Kidney (tissue), 14 donors: ENCODE data around the gene FAT4. TPM values are rescaled to one million over a fixed set of nuclear protein-coding genes. Genes with fewer than 3 reads are reported as not detected.

Experiments used
- DNase-seq, 5 donors: peaks; one replicate each; pipeline ENCODE4 v3.0.0-alpha.2; 2013 to 2020
- FAIRE-seq: peaks from 2 replicates; lab custom pipeline; 2012; peaks lifted over from hg19 to GRCh38; lab: Jason Lieb, UNC
- H3K27ac ChIP-seq, 2 donors: one replicate each; pipeline ENCODE4 v1.7.0; 2013; ENCODE audit warnings: low read depth in 2 of 2, low read length in 2 of 2, inconsistent platforms in 1 of 2
- H3K27me3 ChIP-seq: one replicate; pipeline ENCODE4 v1.7.1; 2013; ENCODE audit warnings: low read length, inconsistent platforms; ENCODE audit not compliant: control insufficient read depth, insufficient read depth
- H3K36me3 ChIP-seq, 3 donors: one replicate each; pipeline versions ENCODE4 v1.7.0 to v1.7.1; 2013; ENCODE audit warnings: low read length in 3 of 3, control low read depth in 1 of 3, inconsistent platforms in 1 of 3; ENCODE audit not compliant: insufficient read depth in 3 of 3, control insufficient read depth in 2 of 3
- H3K4me1 ChIP-seq, 3 donors: one replicate each; pipeline versions ENCODE4 v1.7.0 to v1.7.1; 2013; ENCODE audit warnings: low read length in 3 of 3, inconsistent platforms in 1 of 3, low read depth in 1 of 3; ENCODE audit not compliant: control insufficient read depth in 2 of 3, insufficient read depth in 2 of 3
- H3K4me3 ChIP-seq, 3 donors: one replicate each; pipeline versions ENCODE4 v1.7.0 to v1.8.1; 2013; ENCODE audit warnings: low read length in 3 of 3, control low read depth in 1 of 3, inconsistent platforms in 1 of 3
- H3K9ac ChIP-seq, 3 donors: one replicate each; pipeline versions ENCODE4 v1.7.0 to v1.7.1; 2013; ENCODE audit warnings: low read length in 3 of 3, control low read depth in 1 of 3, inconsistent platforms in 1 of 3
- H3K9me3 ChIP-seq, 3 donors: one replicate each; pipeline versions ENCODE4 v1.7.0 to v1.7.1; 2013; ENCODE audit warnings: low read length in 3 of 3, control low read depth in 1 of 3, inconsistent platforms in 1 of 3; ENCODE audit not compliant: control insufficient read depth in 2 of 3, insufficient read depth in 1 of 3
- CTCF ChIP-seq: IDR thresholded peaks from 3 replicates; pipeline ENCODE4 v1.5.1; 2012; ENCODE audit warnings: mild to moderate bottlenecking, moderate library complexity, borderline replicate concordance; ENCODE audit not compliant: insufficient read depth; ENCODE audit errors: extremely low read depth
- intact Hi-C: fragments of 100-400 bp; cut with DNase I; formaldehyde crosslinking; loops from one replicate; pipeline ENCODE4 v1.11.1; 2022
- polyA plus RNA-seq: library from polyadenylated mRNA; stranded (reverse); fragments of 350-450 nt; fragmentation: Illumina TruSeq; extraction: RNeasy Lipid Tissue Mini Kit (QIAGEN cat#74804); gene quantifications from one replicate; pipeline ENCODE4 v1.2.3, GENCODE V29; 2014; ENCODE audit warnings: low read depth, low replicate concordance; ENCODE audit not compliant: insufficient read depth
- total RNA-seq: library from RNA; stranded (reverse); fragmentation: NEBNext Ultra II Directional; extraction: Animal tissue kit (Norgen Biotek cat#: 25700); gene quantifications from one replicate; pipeline ENCODE4 v1.2.1, GENCODE V29; 2021
- donor health status: control.
- donor health status: control.
- donor health status: control.
- donor health status: control.
- donor health status: control.
- donor health status: DM: yes; HTN: yes; CAD: no.
- donor health status: Normal renal cell carcinoma (clear cell type).

The FAT4 gene
- total and polyA plus RNA-seq, 2 donors from 2014 or later, result 0.99 to 11.3 TPM

GRCh38 chr4:125359363-125359762, 44.6 kb downstream of the FAT4 start:
- H3K36me3 ChIP-seq, result no peaks in the 10 kb centered on the region
- no peaks in the 10 kb centered on the region for H3K9me3 ChIP-seq
- no peak for DNase-seq
- no peaks in the 10 kb centered on the region for H3K27me3 ChIP-seq
- TF ChIP-seq CTCF, result no peak
- no peak overlapping the region for H3K27ac ChIP-seq
- no peak overlapping the region for H3K4me3 ChIP-seq
- H3K9ac ChIP-seq, result no peak overlapping the region
- intact Hi-C loops, result no loop called here
- no peaks in the 10 kb centered on the region for H3K4me1 ChIP-seq
- FAIRE-seq, result no peak

GRCh38 chr4:125359960-125360634, 45.3 kb downstream of the FAT4 start:
- no peak for DNase-seq
- H3K9ac ChIP-seq, result no peak overlapping the region
- H3K4me1 ChIP-seq, result no peaks in the 10 kb centered on the region
- no peak for TF ChIP-seq CTCF
- H3K27me3 ChIP-seq, result no peaks in the 10 kb centered on the region
- H3K36me3 ChIP-seq, result no peaks in the 10 kb centered on the region
- no peak overlapping the region for H3K4me3 ChIP-seq
- FAIRE-seq, result no peak
- H3K27ac ChIP-seq, result no peak overlapping the region
- intact Hi-C loops, result no loop called here
- H3K9me3 ChIP-seq, result no peaks in the 10 kb centered on the region

GRCh38 chr4:125360727-125361126, 46.0 kb downstream of the FAT4 start:
- FAIRE-seq, result peak; percentile 98
- H3K4me1 ChIP-seq, result no peaks in the 10 kb centered on the region
- DNase-seq, result no peak

More at GRCh38 chr4:125360727-125361126, 46.0 kb downstream of the FAT4 start:
- Histone ChIP-seq H3K4me3 (no peak overlapping the region), H3K36me3 (no peaks in the 10 kb centered on the region), H3K27me3 (no peaks in the 10 kb centered on the region), H3K9me3 (no peaks in the 10 kb centered on the region), H3K27ac (no peak overlapping the region), H3K9ac (no peak overlapping the region)
- no peak for TF ChIP-seq CTCF
- intact Hi-C loops, result no loop called here
